Parathyroid adenoma (tissue), 2 donors: ENCODE measurements around the gene HAL.

ENCODE experiments used
- H2AFZ ChIP-seq: fragments of 300-600 bp; sonication (generic); one replicate; pipeline ENCODE4 v1.7.0; 2017; ENCODE audit warnings: antibody characterized with exemption, mild to moderate bottlenecking
- H3K27ac ChIP-seq: fragments of 300-600 bp; sonication (generic); one replicate; pipeline ENCODE4 v1.7.0; 2017
- H3K27me3 ChIP-seq: fragments of 300-600 bp; sonication (generic); one replicate; pipeline ENCODE4 v1.7.0; 2017; ENCODE audit warnings: low read length; ENCODE audit not compliant: control insufficient read depth, insufficient read depth
- H3K36me3 ChIP-seq: fragments of 300-600 bp; sonication (generic); one replicate; pipeline ENCODE4 v1.7.0; 2017; ENCODE audit warnings: low read length; ENCODE audit not compliant: control insufficient read depth, insufficient read depth
- H3K4me1 ChIP-seq: fragments of 300-600 bp; sonication (generic); one replicate; pipeline ENCODE4 v1.7.0; 2017; ENCODE audit warnings: control low read depth
- H3K4me2 ChIP-seq: fragments of 300-600 bp; sonication (generic); one replicate; pipeline ENCODE4 v1.7.0; 2017; ENCODE audit warnings: low read length
- H3K4me3 ChIP-seq: fragments of 300-600 bp; sonication (generic); one replicate; pipeline ENCODE4 v1.7.0; 2017; ENCODE audit warnings: low read depth, low read length
- H3K79me2 ChIP-seq: fragments of 300-600 bp; sonication (generic); one replicate; pipeline ENCODE4 v1.7.0; 2017; ENCODE audit warnings: control low read depth
- H3K9ac ChIP-seq: fragments of 300-600 bp; sonication (generic); one replicate; pipeline ENCODE4 v1.7.0; 2017; ENCODE audit warnings: mild to moderate bottlenecking
- H3K9me3 ChIP-seq: fragments of 300-600 bp; sonication (generic); one replicate; pipeline ENCODE4 v1.7.0; 2017; ENCODE audit warnings: low read length; ENCODE audit not compliant: control insufficient read depth
- CTCF ChIP-seq: fragments of 300-600 bp; sonication (generic); IDR thresholded peaks from one replicate; pipeline ENCODE4 v1.7.0; 2017; ENCODE audit warnings: antibody characterized with exemption, mild to moderate bottlenecking
- donor health status: primary hyperparathyroidism.

Gene HAL

GRCh38 chr12:95949477-95950206 lies 46.5 kb downstream of the HAL start:
- no peaks in the 10 kb centered on the region for H3K27me3 ChIP-seq
- H3K79me2 ChIP-seq: no peaks in the 10 kb centered on the region
- TF ChIP-seq CTCF: no peak
- H2AFZ ChIP-seq: no peak overlapping the region
- H3K27ac ChIP-seq: no peak overlapping the region
- H3K9ac ChIP-seq: no peak overlapping the region
- peaks cover 3% of the 10 kb centered on the region for H3K9me3 ChIP-seq
- no peak overlapping the region for H3K4me2 ChIP-seq
- no peak overlapping the region for H3K4me3 ChIP-seq
- no peaks in the 10 kb centered on the region for H3K36me3 ChIP-seq
- no peaks in the 10 kb centered on the region for H3K4me1 ChIP-seq

- no peaks in the 10 kb centered on the region for H3K9me3 ChIP-seq
- H3K9ac ChIP-seq: no peak overlapping the region
- H3K4me3 ChIP-seq: no peak overlapping the region
- peaks cover 3% of the 10 kb centered on the region for H3K4me1 ChIP-seq
- no peak overlapping the region for H3K27ac ChIP-seq
- no peak overlapping the region for H2AFZ ChIP-seq
- H3K79me2 ChIP-seq: no peaks in the 10 kb centered on the region
- TF ChIP-seq CTCF: no peak
- no peaks in the 10 kb centered on the region for H3K36me3 ChIP-seq
- no peaks in the 10 kb centered on the region for H3K27me3 ChIP-seq
- no peak overlapping the region for H3K4me2 ChIP-seq
Observed at GRCh38 chr12:95944108-95944704, 51.9 kb downstream of the HAL start.

GRCh38 chr12:95943330-95943842 lies 52.8 kb downstream of the HAL start, which contains the start of gene AMDHD1:
TSS of gene AMDHD1 (plus strand) at chr12:95943331. CDS start at chr12:95943399, 68 bp downstream.
- H3K79me2 ChIP-seq: no peaks in the 10 kb centered on the region
- H3K4me1 ChIP-seq: peaks cover 3% of the 10 kb centered on the region
- H3K27me3 ChIP-seq: no peaks in the 10 kb centered on the region
- TF ChIP-seq CTCF: no peak
- peak within 1 kb of the TSS; percentile 92 for H3K4me3 ChIP-seq
- H2AFZ ChIP-seq: peak within 1 kb of the TSS; percentile 82
- no peaks in the 10 kb centered on the region for H3K9me3 ChIP-seq
- H3K4me2 ChIP-seq: peak within 1 kb of the TSS; percentile 78
- H3K9ac ChIP-seq: no peak within 1 kb of the TSS
- peak within 1 kb of the TSS; percentile 53 for H3K27ac ChIP-seq
- H3K36me3 ChIP-seq: no peaks in the 10 kb centered on the region

- Histone ChIP-seq H3K4me3 (peak within 1 kb of the TSS; percentile 92), H3K36me3 (no peaks in the 10 kb centered on the region), H3K4me1 (peaks cover 3% of the 10 kb centered on the region), H3K9me3 (no peaks in the 10 kb centered on the region), H3K4me2 (peak within 1 kb of the TSS; percentile 78), H3K79me2 (no peaks in the 10 kb centered on the region), H2AFZ (peak within 1 kb of the TSS; percentile 82), H3K27ac (peak within 1 kb of the TSS; percentile 53), H3K27me3 (no peaks in the 10 kb centered on the region), H3K9ac (no peak within 1 kb of the TSS)
- no peak for TF ChIP-seq CTCF
Observed at GRCh38 chr12:95942524-95943329, 53.4 kb downstream of the HAL start, which contains the start of gene CCDC38. TSS of gene CCDC38 (minus strand) at chr12:95942614. CDS start at chr12:95936509, 6,105 bp downstream.
